ENCODE data around the gene PPP2R1B. TPM values are rescaled to one million over a fixed set of nuclear protein-coding genes. Genes with fewer than 3 reads are reported as not detected.

PPP2R1B gene
- total and polyA plus RNA-seq, 8 donors = 26.4 to 31.5 (median 29.4) TPM

DNA sequence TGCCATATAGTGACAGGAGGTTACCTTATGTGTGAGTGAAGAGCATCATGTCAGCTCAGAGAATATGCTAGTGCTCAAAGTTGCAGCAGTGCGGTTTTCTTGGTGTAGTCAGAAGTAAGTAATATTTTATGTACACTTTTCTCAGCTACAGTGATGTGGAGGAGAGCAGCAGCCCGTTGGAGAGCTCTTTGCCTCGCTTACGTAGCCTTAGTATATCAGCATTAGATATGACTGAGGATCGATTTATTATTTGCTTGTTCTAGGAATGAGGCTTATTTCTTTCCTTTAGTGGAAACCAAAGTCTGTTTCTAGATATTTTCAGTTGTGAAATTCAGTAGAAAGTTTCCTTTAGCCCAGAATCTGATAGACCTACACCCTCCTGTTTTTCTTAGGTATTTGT is 63.6 kb downstream of the PPP2R1B start:
- no peak overlapping the region for H3K4me3 ChIP-seq
- peaks cover 0 to 54% of the 10 kb centered on the region in 2 donors for H3K36me3 ChIP-seq
- ATAC-seq (no peak), DNase-seq (no peak)
- no peaks in the 10 kb centered on the region for H3K27me3 ChIP-seq
- intact Hi-C loops (cut with DNase I) = no loop called here
- no peak overlapping the region for H3K27ac ChIP-seq
- TF ChIP-seq, protein P1, sequence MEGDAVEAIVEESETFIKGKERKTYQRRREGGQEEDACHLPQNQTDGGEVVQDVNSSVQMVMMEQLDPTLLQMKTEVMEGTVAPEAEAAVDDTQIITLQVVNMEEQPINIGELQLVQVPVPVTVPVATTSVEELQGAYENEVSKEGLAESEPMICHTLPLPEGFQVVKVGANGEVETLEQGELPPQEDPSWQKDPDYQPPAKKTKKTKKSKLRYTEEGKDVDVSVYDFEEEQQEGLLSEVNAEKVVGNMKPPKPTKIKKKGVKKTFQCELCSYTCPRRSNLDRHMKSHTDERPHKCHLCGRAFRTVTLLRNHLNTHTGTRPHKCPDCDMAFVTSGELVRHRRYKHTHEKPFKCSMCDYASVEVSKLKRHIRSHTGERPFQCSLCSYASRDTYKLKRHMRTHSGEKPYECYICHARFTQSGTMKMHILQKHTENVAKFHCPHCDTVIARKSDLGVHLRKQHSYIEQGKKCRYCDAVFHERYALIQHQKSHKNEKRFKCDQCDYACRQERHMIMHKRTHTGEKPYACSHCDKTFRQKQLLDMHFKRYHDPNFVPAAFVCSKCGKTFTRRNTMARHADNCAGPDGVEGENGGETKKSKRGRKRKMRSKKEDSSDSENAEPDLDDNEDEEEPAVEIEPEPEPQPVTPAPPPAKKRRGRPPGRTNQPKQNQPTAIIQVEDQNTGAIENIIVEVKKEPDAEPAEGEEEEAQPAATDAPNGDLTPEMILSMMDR (IDR thresholded peaks at IDR 0.05) = no peak
- H3K9me3 ChIP-seq = no peaks in the 10 kb centered on the region
- H3K4me1 ChIP-seq = peaks cover 13 to 15% of the 10 kb centered on the region in 2 donors

DNA sequence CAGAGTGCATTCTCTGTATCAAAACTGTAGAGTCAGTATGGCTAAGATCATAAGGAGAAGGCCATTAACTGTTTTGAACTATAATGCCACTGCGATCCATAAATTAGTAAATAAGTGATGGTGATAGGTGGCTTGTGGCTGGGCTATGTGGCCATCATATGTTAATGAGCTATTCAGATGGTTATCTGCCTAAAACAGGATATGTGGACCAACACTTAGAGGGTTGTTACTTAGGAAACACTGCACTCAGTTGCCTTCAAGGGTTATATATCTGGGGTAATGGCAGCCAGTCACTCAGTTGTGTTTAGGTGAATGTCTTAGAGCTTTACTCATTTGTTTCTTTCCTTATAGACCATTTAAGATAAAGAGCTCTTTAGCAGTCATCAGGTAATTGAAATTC is 66.0 kb downstream of the PPP2R1B start:
- TF ChIP-seq, protein P1 (IDR thresholded peaks at IDR 0.05) = no peak
- no peaks in the 10 kb centered on the region for H3K27me3 ChIP-seq
- DNase-seq = no peak
- H3K4me1 ChIP-seq = peaks cover 7 to 10% of the 10 kb centered on the region in 2 donors
- no peaks in the 10 kb centered on the region for H3K9me3 ChIP-seq
- no peak for ATAC-seq
- intact Hi-C loops (cut with DNase I) = no loop called here
- H3K27ac ChIP-seq = no peak overlapping the region
- H3K36me3 ChIP-seq = peaks cover 0 to 41% of the 10 kb centered on the region in 2 donors
- H3K4me3 ChIP-seq = no peak overlapping the region

DNA sequence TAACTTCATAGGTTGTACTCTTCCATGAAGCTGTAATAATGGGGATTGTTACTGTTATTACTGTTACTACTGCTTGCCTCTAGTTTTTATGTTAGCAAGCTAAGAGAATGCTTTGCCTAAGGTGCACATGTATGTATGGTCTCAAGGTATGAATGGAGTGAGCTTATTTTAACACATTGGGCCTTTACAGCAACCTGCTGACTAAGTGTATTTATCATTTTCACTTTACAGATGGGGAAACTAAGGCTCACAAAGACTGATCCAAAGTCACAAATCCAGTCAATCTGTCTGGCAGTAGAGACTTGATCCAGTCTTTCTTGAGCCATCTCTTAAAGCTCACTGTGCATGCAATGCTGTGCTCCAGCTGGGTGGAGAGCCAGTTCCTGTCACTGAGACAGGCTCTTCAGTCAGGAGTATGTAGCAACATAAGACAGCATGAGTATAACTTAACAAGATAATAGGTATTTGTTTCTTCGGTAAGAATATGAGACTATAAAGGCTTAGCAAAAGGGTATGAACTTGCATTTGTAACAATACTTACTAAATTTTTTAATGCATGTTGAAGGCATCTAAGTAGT is 66.5 kb downstream of the PPP2R1B start:
- H3K4me1 ChIP-seq = peaks cover 7 to 12% of the 10 kb centered on the region in 2 donors
- peaks cover 0 to 36% of the 10 kb centered on the region in 2 donors for H3K36me3 ChIP-seq
- H3K9me3 ChIP-seq = no peaks in the 10 kb centered on the region
- H3K4me3 ChIP-seq = no peak overlapping the region
- intact Hi-C loops (cut with DNase I) = no loop called here
- no peaks in the 10 kb centered on the region for H3K27me3 ChIP-seq
- no peak for ATAC-seq
- TF ChIP-seq, protein P1 (IDR thresholded peaks at IDR 0.05) = no peak
- no peak overlapping the region for H3K27ac ChIP-seq
- no peak for DNase-seq

DNA sequence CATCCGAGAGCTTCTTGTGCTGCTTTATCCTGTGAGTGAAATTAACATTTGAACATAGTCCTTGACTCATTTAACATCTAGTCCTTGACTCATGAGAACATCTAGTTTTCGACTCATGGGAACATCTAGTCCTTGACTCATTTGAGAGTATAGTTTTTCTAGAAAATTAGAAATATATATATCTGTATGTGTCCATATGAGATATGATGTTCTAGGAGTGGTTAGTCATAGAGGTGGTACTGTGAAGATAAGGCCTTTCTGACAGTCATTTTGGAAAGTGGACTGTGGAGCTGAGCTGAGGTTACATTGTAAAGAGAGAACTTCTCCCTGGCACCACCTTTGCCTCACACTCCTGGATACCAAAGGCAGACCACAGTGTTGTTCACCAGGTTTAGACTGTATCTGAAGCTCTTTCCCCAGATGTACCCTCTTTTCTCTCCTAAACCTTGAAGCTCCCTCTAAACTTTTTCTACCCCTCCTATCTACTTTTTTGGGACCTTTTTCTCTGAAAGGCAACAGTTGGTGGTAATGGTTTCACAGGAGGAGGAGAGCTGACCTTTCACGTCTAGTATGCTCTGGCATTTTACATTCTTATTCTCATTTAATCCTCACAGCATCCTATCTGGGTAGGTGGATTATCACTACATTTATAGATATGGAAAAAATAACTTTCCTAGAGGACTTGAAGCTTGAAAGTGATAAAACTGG is 67.2 kb downstream of the PPP2R1B start:
- H3K27ac ChIP-seq = no peak overlapping the region
- H3K27me3 ChIP-seq = no peaks in the 10 kb centered on the region
- DNase-seq = no peak
- intact Hi-C loops (cut with DNase I) = no loop called here
- H3K4me3 ChIP-seq = no peak overlapping the region
- TF ChIP-seq, protein P1 (IDR thresholded peaks at IDR 0.05) = no peak
- peaks cover 0 to 29% of the 10 kb centered on the region in 2 donors for H3K36me3 ChIP-seq
- ATAC-seq = no peak
- peaks cover 7 to 15% of the 10 kb centered on the region in 2 donors for H3K4me1 ChIP-seq
- H3K9me3 ChIP-seq = no peaks in the 10 kb centered on the region

DNA sequence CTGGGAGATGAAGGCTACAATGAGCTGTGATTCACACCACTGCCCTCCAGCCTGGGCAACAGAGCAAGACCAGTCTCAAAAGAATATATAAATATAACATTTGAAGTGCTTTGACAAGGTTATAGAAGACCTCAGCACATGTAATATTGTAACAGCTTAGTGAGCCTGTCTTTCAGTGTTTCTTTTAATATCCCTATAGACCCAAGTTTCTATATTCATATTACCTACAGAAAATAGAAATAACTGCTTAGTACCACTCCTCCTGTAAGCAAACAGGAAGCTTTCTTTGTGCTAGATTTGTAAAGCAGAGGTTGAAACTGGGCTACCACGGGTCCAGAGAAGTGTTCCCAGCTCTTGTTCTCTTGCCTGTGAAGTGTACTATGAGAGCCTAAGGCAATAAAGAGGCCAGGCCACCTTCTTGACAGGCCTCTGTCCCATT is 68.2 kb downstream of the PPP2R1B start:
- DNase-seq (no peak), ATAC-seq (peak; percentile 41)
- H3K4me1 ChIP-seq = peaks cover 11 to 15% of the 10 kb centered on the region in 2 donors
- H3K4me3 ChIP-seq = no peak overlapping the region
- peaks cover 0 to 19% of the 10 kb centered on the region in 2 donors for H3K36me3 ChIP-seq
- H3K27ac ChIP-seq = no peak overlapping the region
- TF ChIP-seq, protein P1 (IDR thresholded peaks at IDR 0.05) = no peak
- H3K27me3 ChIP-seq = no peaks in the 10 kb centered on the region
- no peaks in the 10 kb centered on the region for H3K9me3 ChIP-seq
- intact Hi-C loops (cut with DNase I) = no loop called here
